HUES48 (cell line): ENCODE results near the gene PTPRN2.
"Not testable (repeated sequence)": the region's sequence is repeated elsewhere in the genome, so short reads cannot be mapped to it uniquely, and the experiment has no call there.

Experiments
- H3K27ac ChIP-seq: one replicate; pipeline ENCODE4 v1.7.0; 2013; ENCODE audit warnings: low read depth, low read length, inconsistent platforms
- H3K27me3 ChIP-seq: 2 replicates; pipeline ENCODE4 v1.6.1; 2013; ENCODE audit warnings: mild to moderate bottlenecking, low read length; ENCODE audit not compliant: control insufficient read depth, insufficient read depth
- H3K36me3 ChIP-seq: 2 replicates; pipeline ENCODE4 v1.6.1; 2013; ENCODE audit warnings: low read length; ENCODE audit not compliant: control insufficient read depth, insufficient read depth
- H3K4me1 ChIP-seq: 2 replicates; pipeline ENCODE4 v1.6.1; 2013; ENCODE audit warnings: mild to moderate bottlenecking, low read length; ENCODE audit not compliant: control insufficient read depth, insufficient read depth
- H3K4me3 ChIP-seq: 2 replicates; pipeline ENCODE4 v1.5.1; 2013; ENCODE audit warnings: mild to moderate bottlenecking, low read depth, low read length
- H3K9ac ChIP-seq: 2 replicates; pipeline ENCODE4 v1.6.1; 2013; ENCODE audit warnings: mild to moderate bottlenecking, low read depth, low read length, moderate library complexity
- H3K9me3 ChIP-seq: 2 replicates; pipeline ENCODE4 v1.6.1; 2013; ENCODE audit warnings: low read length; ENCODE audit not compliant: control insufficient read depth, insufficient read depth

Gene PTPRN2

DNA sequence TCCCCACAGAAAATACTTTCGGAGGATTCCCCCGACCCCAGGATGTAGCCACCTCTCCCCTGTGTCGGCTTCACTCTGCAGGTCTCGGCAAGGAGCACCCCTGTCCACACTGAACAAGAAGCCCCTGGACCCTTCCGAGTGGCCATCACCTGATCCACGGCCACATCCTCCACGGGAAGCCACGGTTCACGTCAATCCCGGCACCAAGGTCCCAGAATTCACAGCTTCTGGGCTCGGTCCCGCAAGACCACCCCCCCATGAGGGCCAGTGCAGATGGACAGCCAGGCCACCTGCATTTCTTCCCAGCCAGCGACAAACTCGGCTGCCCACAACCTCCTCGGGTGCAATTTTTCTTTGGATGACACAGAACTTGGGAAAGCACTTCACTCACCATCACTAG, 199.6 kb downstream of the PTPRN2 start:
- Histone ChIP-seq H3K4me3 (no peak overlapping the region), H3K9me3 (no peaks in the 10 kb centered on the region), H3K36me3 (no peaks in the 10 kb centered on the region), H3K27ac (no peak overlapping the region), H3K9ac (no peak overlapping the region), H3K4me1 (0 out of 2 replicates have a peak, but pooled peaks cover 4% of the 10 kb centered on the region), H3K27me3 (no peaks in the 10 kb centered on the region)

DNA sequence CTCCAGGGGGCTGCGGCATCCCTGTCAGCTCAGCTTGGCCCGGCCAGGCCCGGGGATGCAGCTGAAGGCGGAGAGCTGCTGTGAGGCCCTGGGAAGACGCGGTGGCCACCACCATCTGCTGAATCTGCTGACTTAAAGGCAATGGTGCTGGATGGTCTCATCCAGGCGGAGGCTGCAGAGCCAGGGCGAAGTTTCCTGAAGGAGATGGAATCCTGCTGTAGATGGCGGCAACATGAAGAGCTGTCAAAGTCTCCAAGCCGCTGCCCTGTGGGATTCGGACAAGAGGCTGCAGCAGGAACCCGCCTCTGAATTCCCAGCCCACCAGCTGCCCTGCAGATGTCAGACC, 200.1 kb downstream of the PTPRN2 start:
- Histone ChIP-seq H3K9ac (no peak overlapping the region), H3K4me1 (peaks cover 5% of the 10 kb centered on the region; the same call in 1 of the 2 replicates), H3K27me3 (no peaks in the 10 kb centered on the region), H3K36me3 (no peaks in the 10 kb centered on the region), H3K4me3 (no peak overlapping the region), H3K9me3 (no peaks in the 10 kb centered on the region), H3K27ac (no peak overlapping the region)

DNA sequence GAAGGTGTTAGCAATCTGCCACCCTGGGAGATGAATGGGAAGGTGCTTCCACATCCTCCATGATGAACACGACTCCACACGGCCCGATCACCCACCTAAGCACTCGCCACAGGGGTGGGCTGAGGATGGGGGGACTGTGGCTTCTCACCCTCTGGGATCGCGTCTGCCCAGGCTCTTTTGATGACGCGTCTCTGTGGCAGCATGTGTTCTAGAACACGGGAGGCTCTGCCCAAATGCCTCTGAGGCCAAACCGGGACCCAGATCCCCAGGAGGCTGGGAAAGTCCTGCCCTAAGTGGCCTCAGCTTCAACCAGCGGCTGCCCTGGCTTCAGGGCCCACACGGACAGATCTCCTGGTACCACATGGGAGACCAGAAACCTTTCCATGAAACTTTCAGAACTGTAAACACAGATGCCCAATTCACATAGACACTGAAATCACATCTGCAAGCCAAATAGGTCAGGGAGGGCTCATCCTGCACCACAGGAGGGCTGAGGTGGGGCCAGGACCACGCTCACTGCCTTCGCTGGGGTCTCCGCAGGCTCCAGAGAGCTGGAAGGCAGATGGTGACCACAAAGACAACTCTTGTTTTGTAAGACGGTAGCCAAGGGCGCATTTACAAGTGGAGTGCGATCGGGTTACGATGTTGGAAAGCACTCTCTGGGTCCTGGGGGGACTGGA, 200.6 kb downstream of the PTPRN2 start:
- no peaks in the 10 kb centered on the region for H3K36me3 ChIP-seq
- H3K27ac ChIP-seq: no peak overlapping the region
- H3K27me3 ChIP-seq: no peaks in the 10 kb centered on the region

DNA sequence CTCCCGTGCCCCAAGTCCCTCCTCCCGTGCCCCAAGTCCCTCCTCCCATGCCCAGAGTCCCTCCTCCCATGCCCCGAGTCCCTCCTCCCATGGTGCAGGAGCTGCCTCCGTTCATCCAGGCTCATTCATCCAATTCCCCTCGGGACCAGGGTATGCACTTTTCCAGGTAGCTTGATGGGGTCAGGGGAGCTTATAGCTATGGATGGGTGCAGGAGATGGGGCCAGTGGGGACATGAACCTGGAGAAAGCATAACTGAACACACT, 201.3 kb downstream of the PTPRN2 start:
- Histone ChIP-seq H3K4me1 (peaks cover 8% of the 10 kb centered on the region; the same call in 1 of the 2 replicates), H3K27me3 (no peaks in the 10 kb centered on the region), H3K9me3 (no peaks in the 10 kb centered on the region; the same call in 1 of the 2 replicates), H3K27ac (no peak overlapping the region), H3K4me3 (no peak overlapping the region), H3K9ac (no peak overlapping the region), H3K36me3 (no peaks in the 10 kb centered on the region)

More for the DNA sequence above, 200.6 kb downstream of the PTPRN2 start:
- Histone ChIP-seq H3K9me3 (no peaks in the 10 kb centered on the region), H3K9ac (no peak overlapping the region), H3K4me1 (peaks cover 8% of the 10 kb centered on the region; the same call in 1 of the 2 replicates), H3K4me3 (no peak overlapping the region)

- H3K36me3 ChIP-seq, H3K4me3 ChIP-seq, H3K27me3 ChIP-seq, H3K4me1 ChIP-seq, H3K9ac ChIP-seq, H3K9me3 ChIP-seq, H3K27ac ChIP-seq: not testable (repeated sequence)
Measured at GRCh38 chr7:158385496-158386354, 201.9 kb downstream of the PTPRN2 start.

DNA sequence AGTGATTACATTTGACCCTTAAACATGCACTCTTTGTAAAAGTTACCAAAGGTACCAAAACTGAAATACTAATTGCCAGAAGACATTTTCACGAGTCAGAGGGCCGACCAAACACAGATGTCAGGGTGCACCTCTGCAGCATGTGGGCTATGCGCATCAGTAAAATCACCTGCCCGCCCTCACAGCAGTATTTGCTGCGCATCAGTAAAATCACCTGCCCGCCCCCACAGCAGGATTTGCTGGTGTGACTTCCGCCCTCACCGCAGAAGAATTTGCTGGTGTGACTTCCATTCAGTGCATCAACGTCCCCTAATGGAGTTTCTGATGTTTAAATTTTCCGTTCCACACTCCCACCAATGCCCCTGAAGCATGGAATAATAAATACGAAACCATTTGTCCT, 202.9 kb downstream of the PTPRN2 start:
- H3K4me1 ChIP-seq: peaks cover 8% of the 10 kb centered on the region; the same call in 1 of the 2 replicates
- no peak overlapping the region for H3K4me3 ChIP-seq
- H3K36me3 ChIP-seq: no peaks in the 10 kb centered on the region
- H3K9ac ChIP-seq: no peak overlapping the region
- H3K27me3 ChIP-seq: no peaks in the 10 kb centered on the region
- H3K27ac ChIP-seq: no peak overlapping the region
- no peaks in the 10 kb centered on the region; the same call in 1 of the 2 replicates for H3K9me3 ChIP-seq

DNA sequence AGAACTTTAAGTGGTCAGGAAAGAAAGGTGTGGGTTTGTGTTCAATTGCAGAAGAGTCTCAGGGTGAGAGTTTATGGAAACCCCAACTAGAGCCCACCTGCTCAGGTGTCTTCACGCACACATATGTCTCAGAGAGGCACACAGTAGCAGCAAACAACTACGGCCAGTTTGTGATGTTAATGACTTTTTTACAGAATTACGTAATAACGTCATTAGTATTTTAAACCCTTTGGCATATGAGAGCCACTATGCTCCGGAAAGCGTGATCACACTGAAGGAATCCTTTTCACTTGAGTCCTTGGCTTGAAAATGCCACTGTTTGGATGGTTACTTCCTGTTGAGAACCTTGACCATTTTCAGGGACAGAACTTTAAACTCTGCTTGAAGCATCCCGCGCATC, 204.0 kb downstream of the PTPRN2 start:
- no peak overlapping the region for H3K9ac ChIP-seq
- H3K36me3 ChIP-seq: no peaks in the 10 kb centered on the region
- H3K27ac ChIP-seq: no peak overlapping the region
- no peak overlapping the region for H3K4me3 ChIP-seq
- H3K9me3 ChIP-seq: no peaks in the 10 kb centered on the region; the same call in 1 of the 2 replicates
- peaks cover 8% of the 10 kb centered on the region; the same call in 1 of the 2 replicates for H3K4me1 ChIP-seq
- H3K27me3 ChIP-seq: no peaks in the 10 kb centered on the region

DNA sequence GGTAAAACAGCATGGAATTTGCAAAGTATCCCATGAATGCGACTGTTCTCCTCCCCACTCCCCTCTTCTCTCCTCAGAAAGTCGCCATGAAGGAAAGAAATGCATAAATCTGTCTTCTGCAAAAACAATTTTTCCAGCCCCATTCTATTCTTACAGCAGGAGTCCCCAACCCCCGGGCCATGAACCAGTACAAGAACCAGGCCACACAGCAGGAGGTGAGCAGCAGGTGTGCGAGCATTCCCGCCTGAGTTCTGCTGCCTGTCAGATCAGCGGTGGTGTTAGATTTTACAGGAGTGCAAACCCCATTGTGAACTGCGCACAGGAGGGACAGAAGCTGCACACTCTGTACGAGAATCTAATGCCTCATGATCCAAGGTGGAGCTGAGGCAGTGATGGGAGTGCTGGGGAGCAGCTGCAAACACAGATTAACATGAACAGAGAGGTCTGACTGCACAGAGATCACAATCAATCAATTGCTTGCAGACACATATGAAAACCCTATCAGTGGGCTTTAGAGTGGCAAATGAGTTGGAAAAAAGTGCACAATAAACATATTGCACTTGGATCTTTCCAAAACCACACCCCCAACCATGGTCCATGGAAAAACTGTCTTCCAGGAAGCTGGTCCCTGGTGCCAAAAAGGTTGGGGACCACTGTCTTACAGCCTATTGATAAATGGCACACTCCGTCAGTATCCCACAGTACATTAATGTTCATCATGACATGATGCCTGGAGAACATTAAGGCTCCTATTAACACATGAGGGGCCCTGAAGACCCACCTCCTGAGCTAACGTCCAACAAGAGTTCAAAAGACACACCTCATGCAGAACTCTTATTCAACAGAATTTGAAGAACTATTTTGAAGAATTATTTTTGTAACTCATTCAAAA, 205.0 kb downstream of the PTPRN2 start:
- Histone ChIP-seq H3K4me1 (peaks cover 8% of the 10 kb centered on the region; the same call in 1 of the 2 replicates), H3K27ac (no peak overlapping the region), H3K9me3 (peaks cover 3% of the 10 kb centered on the region; the same call in 1 of the 2 replicates), H3K27me3 (no peaks in the 10 kb centered on the region), H3K36me3 (no peaks in the 10 kb centered on the region), H3K4me3 (no peak overlapping the region), H3K9ac (no peak overlapping the region)

- Histone ChIP-seq H3K36me3 (no peaks in the 10 kb centered on the region), H3K4me3 (no peak overlapping the region), H3K4me1 (peaks cover 8% of the 10 kb centered on the region; the same call in 1 of the 2 replicates), H3K9ac (no peak overlapping the region), H3K27me3 (no peaks in the 10 kb centered on the region), H3K9me3 (peaks cover 3% of the 10 kb centered on the region; the same call in 1 of the 2 replicates), H3K27ac (no peak overlapping the region)
Measured at GRCh38 chr7:158381956-158382355, 205.7 kb downstream of the PTPRN2 start.

GRCh38 chr7:158378978-158379377, 208.6 kb downstream of the PTPRN2 start:
- H3K4me1 ChIP-seq: peaks cover 8% of the 10 kb centered on the region; the same call in 1 of the 2 replicates
- no peaks in the 10 kb centered on the region for H3K36me3 ChIP-seq
- no peak overlapping the region for H3K4me3 ChIP-seq
- peaks cover 3% of the 10 kb centered on the region; the same call in 1 of the 2 replicates for H3K9me3 ChIP-seq
- no peak overlapping the region for H3K9ac ChIP-seq
- no peak overlapping the region for H3K27ac ChIP-seq
- H3K27me3 ChIP-seq: no peaks in the 10 kb centered on the region
